Mesenchymal stem cell (in vitro differentiated cells and primary cell): Measurements from ENCODE around the gene SYT2.
A peak's percentile ranks its signal among the peaks of the same experiment; 100 is the strongest.

Experiments used
- DNase-seq: peaks from one replicate; pipeline ENCODE4 v3.0.0-alpha.2; 2013
- H2AFZ ChIP-seq: one replicate; pipeline ENCODE4 v1.6.1; 2013; ENCODE audit warnings: low read depth, mild to moderate bottlenecking, control low read depth, inconsistent platforms, low read length, moderate library complexity
- H2AK5ac ChIP-seq: 2 replicates; pipeline ENCODE4 v1.6.1; 2013; ENCODE audit warnings: low read length, moderate library complexity, mild to moderate bottlenecking, inconsistent platforms; ENCODE audit not compliant: severe bottlenecking
- H2BK120ac ChIP-seq: one replicate; pipeline ENCODE4 v1.6.1; 2013; ENCODE audit warnings: low read depth, mild to moderate bottlenecking, inconsistent platforms, low read length, moderate library complexity
- H2BK12ac ChIP-seq, 2 experiments: one replicate each; pipeline ENCODE4 v1.6.1; 2013; ENCODE audit warnings: inconsistent platforms in 2 of 2, low read length in 2 of 2, mild to moderate bottlenecking in 2 of 2, moderate library complexity in 2 of 2, control low read depth in 1 of 2
- H2BK15ac ChIP-seq: one replicate; pipeline ENCODE4 v1.6.1; 2013; ENCODE audit warnings: mild to moderate bottlenecking, low read depth, inconsistent platforms; ENCODE audit not compliant: poor library complexity, severe bottlenecking
- H2BK5ac ChIP-seq: 2 replicates; pipeline ENCODE4 v1.6.1; 2013; ENCODE audit warnings: low read depth, mild to moderate bottlenecking, low read length, control low read depth, inconsistent platforms; ENCODE audit not compliant: poor library complexity, severe bottlenecking
- H3K14ac ChIP-seq, 2 experiments: one replicate each; pipeline ENCODE4 v1.6.1; 2013; ENCODE audit warnings: inconsistent platforms in 2 of 2, low read length in 2 of 2, control low read depth in 1 of 2, mild to moderate bottlenecking in 1 of 2, moderate library complexity in 1 of 2
- H3K18ac ChIP-seq, 2 experiments: one replicate each; pipeline ENCODE4 v1.6.1; 2013; ENCODE audit warnings: inconsistent platforms in 2 of 2, low read length in 2 of 2, control low read depth in 1 of 2, low read depth in 1 of 2, mild to moderate bottlenecking in 1 of 2
- H3K23ac ChIP-seq, 2 experiments: one replicate each; pipeline ENCODE4 v1.6.1; 2013; ENCODE audit warnings: inconsistent platforms in 2 of 2, low read length in 2 of 2, mild to moderate bottlenecking in 2 of 2, moderate library complexity in 2 of 2, control low read depth in 1 of 2
- H3K27ac ChIP-seq: 2 replicates; pipeline ENCODE4 v1.5.1; 2013; ENCODE audit warnings: mild to moderate bottlenecking, moderate library complexity, low read length, control low read depth, inconsistent platforms; ENCODE audit not compliant: poor library complexity, severe bottlenecking
- H3K27me3 ChIP-seq, 2 experiments: 2 replicates each; pipeline versions ENCODE4 v1.6.1 to v1.7.0; 2013; ENCODE audit warnings: low read length in 2 of 2, mild to moderate bottlenecking in 2 of 2, moderate library complexity in 2 of 2, control low read depth in 1 of 2, inconsistent platforms in 1 of 2; ENCODE audit not compliant: control insufficient read depth in 1 of 2, insufficient read depth in 1 of 2
- H3K36me3 ChIP-seq, 2 experiments: 2 replicates each; pipeline versions ENCODE4 v1.6.1 to v1.7.0; 2013; ENCODE audit warnings: low read length in 2 of 2, control low read depth in 1 of 2, inconsistent platforms in 1 of 2, low read depth in 1 of 2, mild to moderate bottlenecking in 1 of 2; ENCODE audit not compliant: insufficient read depth in 2 of 2, control insufficient read depth in 1 of 2
- H3K4ac ChIP-seq, 2 experiments: one replicate each; pipeline ENCODE4 v1.6.1; 2013; ENCODE audit warnings: inconsistent platforms in 2 of 2, low read length in 2 of 2, mild to moderate bottlenecking in 2 of 2, moderate library complexity in 2 of 2, control low read depth in 1 of 2, low read depth in 1 of 2
- H3K4me1 ChIP-seq: 2 replicates; pipeline ENCODE4 v1.6.1; 2013; ENCODE audit warnings: low read depth, low read length, control low read depth; ENCODE audit not compliant: control insufficient read depth, insufficient read depth
- H3K4me2 ChIP-seq: 2 replicates; pipeline ENCODE4 v1.6.1; 2013; ENCODE audit warnings: low read length, mild to moderate bottlenecking, inconsistent platforms; ENCODE audit not compliant: poor library complexity, severe bottlenecking
- H3K4me3 ChIP-seq, 2 experiments: 2 replicates each; pipeline versions ENCODE4 v1.5.1 to v1.7.0; 2013; ENCODE audit warnings: low read length in 2 of 2, mild to moderate bottlenecking in 2 of 2, control low read depth in 1 of 2, low read depth in 1 of 2; ENCODE audit not compliant: insufficient read depth in 1 of 2
- H3K79me1 ChIP-seq: replicated peaks from 2 replicates; pipeline ENCODE4 v1.6.1; 2013; ENCODE audit warnings: mild to moderate bottlenecking, control low read depth, low read length, inconsistent platforms; ENCODE audit not compliant: poor library complexity, severe bottlenecking
- H3K9ac ChIP-seq: 2 replicates; pipeline ENCODE4 v1.7.0; 2013; ENCODE audit warnings: mild to moderate bottlenecking, low read length, moderate library complexity
- H3K9me3 ChIP-seq: 2 replicates; pipeline ENCODE4 v1.7.0; 2013; ENCODE audit warnings: mild to moderate bottlenecking, low read length; ENCODE audit not compliant: control insufficient read depth
- H4K8ac ChIP-seq: one replicate; pipeline ENCODE4 v1.6.1; 2013; ENCODE audit warnings: inconsistent platforms, mild to moderate bottlenecking, low read length, moderate library complexity
- H4K91ac ChIP-seq: one replicate; pipeline ENCODE4 v1.6.1; 2013; ENCODE audit warnings: mild to moderate bottlenecking, low read length, inconsistent platforms
- WGBS: methylation state at CpG from one replicate; pipeline ENCODE4 v1.1.7; 2013; ENCODE audit warnings: mixed read lengths; 5-methylcytosine and 5-hydroxymethylcytosine counted together

Gene SYT2

DNA sequence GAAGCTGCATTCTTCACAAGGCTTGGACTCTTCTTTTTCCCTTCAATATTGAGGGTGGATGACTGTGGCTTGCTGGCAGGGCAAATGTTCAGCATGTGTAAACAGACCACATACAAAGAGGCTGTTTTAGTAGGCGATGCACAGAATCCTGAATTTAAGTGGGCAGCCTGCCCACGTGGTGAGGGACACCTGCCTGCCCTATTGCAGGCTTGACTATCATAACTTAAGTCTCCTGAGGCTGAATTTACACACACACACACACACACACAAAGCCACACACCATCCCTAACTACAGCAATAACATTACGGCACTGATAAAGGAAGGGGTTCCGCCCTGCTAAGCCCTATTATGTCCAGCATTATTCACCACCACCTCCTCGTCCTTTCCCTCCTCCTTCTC, 15.9 kb downstream of the SYT2 start:
- Histone ChIP-seq H2BK5ac (no peak overlapping the region), H2AFZ (no peak overlapping the region), H3K4me3 (no peak overlapping the region), H2BK12ac (no peak overlapping the region), H3K4ac (no peak overlapping the region), H3K9me3 (no peaks in the 10 kb centered on the region), H2AK5ac (no peak overlapping the region), H3K14ac (no peak overlapping the region), H3K18ac (no peak overlapping the region), H3K36me3 (no peaks in the 10 kb centered on the region), H3K9ac (no peak overlapping the region), H3K79me1 (no peaks in the 10 kb centered on the region), H2BK15ac (no peak overlapping the region), H4K8ac (no peak overlapping the region), H2BK120ac (no peak overlapping the region), H3K23ac (no peak overlapping the region), H3K4me1 (no peaks in the 10 kb centered on the region), H3K27ac (no peak overlapping the region), H3K27me3 (peaks cover 75 to 81% of the 10 kb centered on the region in 2 experiments), H4K91ac (no peak overlapping the region), H3K4me2 (no peak overlapping the region)
- WGBS, result 67% methylated on average over 5 of the region's 5 CpGs
- no peak for DNase-seq

DNA sequence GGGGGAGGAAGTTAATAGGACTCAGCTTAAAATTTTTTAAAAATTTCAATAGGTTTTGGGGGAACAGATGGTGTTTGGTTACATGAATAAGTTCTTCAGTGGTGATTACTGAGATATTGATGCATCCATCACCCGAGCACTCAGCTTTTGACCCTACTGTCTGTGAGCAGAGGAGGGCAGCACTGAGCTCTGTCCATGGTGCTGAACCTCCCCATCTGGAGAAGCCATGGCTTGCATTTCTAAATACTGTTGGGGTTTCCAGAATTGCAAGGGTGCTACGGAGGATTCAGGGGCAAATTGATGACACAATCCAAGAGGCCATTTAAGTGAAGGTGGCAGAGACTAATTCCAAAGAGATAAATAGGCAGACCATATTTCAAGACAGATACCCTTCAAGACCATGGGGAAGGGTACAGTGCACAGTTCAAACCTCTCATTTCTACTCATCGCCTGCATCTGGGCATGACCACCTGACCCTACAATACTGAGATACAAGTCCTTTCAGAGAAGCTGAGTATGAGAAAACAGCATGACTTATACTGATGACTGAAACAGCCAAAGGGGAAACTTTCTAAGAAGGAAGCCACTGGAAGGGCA, 17.2 kb downstream of the SYT2 start:
- no peak overlapping the region for H3K4me2 ChIP-seq
- H2AFZ ChIP-seq, result no peak overlapping the region
- H2BK120ac ChIP-seq, result no peak overlapping the region
- no peak overlapping the region for H3K14ac ChIP-seq
- no peak overlapping the region for H2BK12ac ChIP-seq
- H3K23ac ChIP-seq, result no peak overlapping the region
- H3K9ac ChIP-seq, result no peak overlapping the region
- H2AK5ac ChIP-seq, result no peak overlapping the region
- H3K27ac ChIP-seq, result no peak overlapping the region
- H4K91ac ChIP-seq, result no peak overlapping the region
- WGBS, result 50% methylated on average over 3 of the region's 3 CpGs
- no peak overlapping the region for H2BK15ac ChIP-seq
- no peaks in the 10 kb centered on the region for H3K79me1 ChIP-seq
- H4K8ac ChIP-seq, result no peak overlapping the region
- H3K18ac ChIP-seq, result no peak overlapping the region
- peak; percentile 81 for DNase-seq
- no peaks in the 10 kb centered on the region for H3K4me1 ChIP-seq
- no peaks in the 10 kb centered on the region for H3K36me3 ChIP-seq
- no peaks in the 10 kb centered on the region for H3K9me3 ChIP-seq
- H3K4ac ChIP-seq, result no peak overlapping the region
- no peak overlapping the region for H3K4me3 ChIP-seq
- peaks cover 81 to 83% of the 10 kb centered on the region in 2 experiments for H3K27me3 ChIP-seq
- no peak overlapping the region for H2BK5ac ChIP-seq

DNA sequence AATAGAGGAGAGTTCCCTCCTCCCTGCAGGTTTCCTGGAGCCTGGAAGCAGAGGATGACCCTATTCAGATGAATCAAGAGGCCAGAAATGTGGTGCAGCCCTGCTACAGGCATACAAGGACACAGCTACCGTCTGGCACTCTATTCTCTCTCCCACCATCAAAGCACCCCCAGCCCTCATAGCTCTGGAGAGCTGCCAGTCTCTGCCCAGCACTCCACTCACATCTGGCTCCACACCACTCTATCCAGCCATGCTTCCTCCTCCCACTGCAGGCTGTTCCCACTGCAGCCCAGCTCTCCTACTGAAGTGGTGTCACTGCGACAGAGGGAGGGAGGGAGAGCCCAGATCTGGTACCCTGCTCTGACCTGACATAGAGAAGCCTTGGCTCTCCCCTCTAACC, 18.4 kb downstream of the SYT2 start:
- 54% methylated on average over 2 of the region's 2 CpGs for WGBS
- H4K8ac ChIP-seq, result no peak overlapping the region
- H2BK120ac ChIP-seq, result no peak overlapping the region
- no peak overlapping the region for H3K27ac ChIP-seq
- no peak overlapping the region for H2AK5ac ChIP-seq
- no peaks in the 10 kb centered on the region for H3K36me3 ChIP-seq
- no peak overlapping the region for H3K23ac ChIP-seq
- H2BK12ac ChIP-seq, result no peak overlapping the region
- no peak overlapping the region for H3K4ac ChIP-seq
- no peak for DNase-seq
- no peak overlapping the region for H3K18ac ChIP-seq
- H2BK5ac ChIP-seq, result no peak overlapping the region
- H3K9ac ChIP-seq, result no peak overlapping the region
- peaks cover 81 to 83% of the 10 kb centered on the region in 2 experiments for H3K27me3 ChIP-seq
- no peak overlapping the region for H3K4me3 ChIP-seq
- H3K4me2 ChIP-seq, result no peak overlapping the region
- no peak overlapping the region for H2AFZ ChIP-seq
- no peak overlapping the region for H2BK15ac ChIP-seq
- no peaks in the 10 kb centered on the region for H3K4me1 ChIP-seq
- H4K91ac ChIP-seq, result no peak overlapping the region
- H3K79me1 ChIP-seq, result no peaks in the 10 kb centered on the region
- H3K14ac ChIP-seq, result no peak overlapping the region
- no peaks in the 10 kb centered on the region for H3K9me3 ChIP-seq

DNA sequence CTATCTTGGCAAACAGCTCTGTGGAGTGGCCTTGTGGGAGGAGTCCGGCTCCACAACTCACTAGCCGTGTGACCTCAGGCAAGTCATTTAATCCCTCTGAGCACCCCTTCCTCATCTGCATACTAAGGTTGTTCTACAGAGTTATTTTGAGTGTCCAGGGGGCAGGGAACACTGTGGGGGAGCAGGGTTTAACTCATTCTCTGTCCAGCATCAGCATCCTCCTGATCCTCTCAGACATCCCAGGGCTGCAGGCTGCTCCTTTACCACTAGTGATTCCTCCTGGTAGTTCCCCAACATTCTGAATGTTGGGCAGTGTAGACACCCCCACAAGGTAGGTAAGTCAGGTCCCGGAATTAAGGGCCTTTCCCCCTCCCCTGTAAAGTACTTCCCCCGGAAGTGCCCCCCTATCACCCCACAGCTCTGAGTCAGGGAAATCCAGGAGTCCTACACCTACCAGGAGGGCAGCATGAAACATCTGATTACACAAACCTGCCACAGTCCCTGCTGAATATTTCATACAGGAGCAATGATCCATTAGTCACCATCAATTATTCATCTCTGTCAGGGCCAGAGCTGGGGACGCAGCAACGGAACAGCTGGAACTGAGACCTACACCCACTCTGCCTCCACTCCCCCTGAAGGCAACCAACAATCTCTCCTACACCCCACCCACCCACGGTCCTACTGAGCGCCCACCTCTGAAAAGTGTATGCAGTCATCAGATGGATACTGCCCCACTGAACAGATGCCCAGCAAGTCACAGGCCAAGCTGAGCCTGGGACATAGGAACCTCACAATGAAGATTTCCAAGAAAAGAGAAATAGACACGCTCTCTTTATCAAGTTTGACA, 20.5 kb downstream of the SYT2 start:
- no peak overlapping the region for H2BK120ac ChIP-seq
- no peak overlapping the region for H4K91ac ChIP-seq
- H2BK5ac ChIP-seq, result no peak overlapping the region
- H2AFZ ChIP-seq, result no peak overlapping the region
- no peak overlapping the region for H3K4me3 ChIP-seq
- 62% methylated on average over 7 of the region's 9 CpGs for WGBS
- no peak overlapping the region for H3K4ac ChIP-seq
- no peak overlapping the region for H3K14ac ChIP-seq
- H3K4me2 ChIP-seq, result no peak overlapping the region
- no peak overlapping the region for H3K23ac ChIP-seq
- H3K9me3 ChIP-seq, result no peaks in the 10 kb centered on the region
- no peak overlapping the region for H2BK15ac ChIP-seq
- no peak overlapping the region for H3K18ac ChIP-seq
- no peak overlapping the region for H4K8ac ChIP-seq
- H3K36me3 ChIP-seq, result no peaks in the 10 kb centered on the region
- no peak overlapping the region for H2BK12ac ChIP-seq
- peaks cover 70 to 83% of the 10 kb centered on the region in 2 experiments for H3K27me3 ChIP-seq
- DNase-seq, result no peak
- no peak overlapping the region for H2AK5ac ChIP-seq
- H3K9ac ChIP-seq, result no peak overlapping the region
- H3K27ac ChIP-seq, result no peak overlapping the region
- peaks cover 2% of the 10 kb centered on the region for H3K4me1 ChIP-seq
- H3K79me1 ChIP-seq, result no peaks in the 10 kb centered on the region
